ENCODE results near the gene RBM38. TPM values are rescaled to one million over a fixed set of nuclear protein-coding genes. Genes with fewer than 3 reads are reported as not detected.

RBM38 gene
- total and polyA plus RNA-seq, 2 donors from 2014 or later, result 16.8 to 18.0 TPM

GRCh38 chr20:57451431-57451794 is 60.2 kb downstream of the RBM38 start:
- no peaks in the 10 kb centered on the region for H3K36me3 ChIP-seq (ENCODE audit: control insufficient read depth in 2 of 3, insufficient read depth in 3 of 3, low read length in 3 of 3)
- H3K9me3 ChIP-seq (ENCODE audit: control insufficient read depth in 2 of 3, insufficient read depth in 1 of 3, low read length in 3 of 3), result no peaks in the 10 kb centered on the region
- no peak for FAIRE-seq
- H3K4me3 ChIP-seq (ENCODE audit: low read length in 3 of 3), result no peak overlapping the region
- H3K9ac ChIP-seq (ENCODE audit: low read length in 3 of 3), result no peak overlapping the region
- no peak overlapping the region for H3K27ac ChIP-seq (ENCODE audit: low read depth in 2 of 2, low read length in 2 of 2)
- intact Hi-C loops (cut with DNase I), result no loop called here
- no peak for TF ChIP-seq CTCF (IDR thresholded peaks at IDR 0.05; ENCODE audit: borderline replicate concordance, extremely low read depth, insufficient read depth)
- H3K4me1 ChIP-seq (ENCODE audit: control insufficient read depth in 2 of 3, insufficient read depth in 2 of 3, low read depth in 1 of 3, low read length in 3 of 3), result peaks cover 0 to 2% (median 0%) of the 10 kb centered on the region in 3 donors
- no peaks in the 10 kb centered on the region for H3K27me3 ChIP-seq (ENCODE audit: control insufficient read depth, insufficient read depth, low read length)
- no peak for DNase-seq

GRCh38 chr20:57451795-57452661 is 60.8 kb downstream of the RBM38 start:
- no peaks in the 10 kb centered on the region for H3K27me3 ChIP-seq (ENCODE audit: control insufficient read depth, insufficient read depth, low read length)
- H3K27ac ChIP-seq (ENCODE audit: low read depth in 2 of 2, low read length in 2 of 2), result no peak overlapping the region
- no peak for DNase-seq
- no peak overlapping the region for H3K4me3 ChIP-seq (ENCODE audit: low read length in 3 of 3)
- H3K4me1 ChIP-seq (ENCODE audit: control insufficient read depth in 2 of 3, insufficient read depth in 2 of 3, low read depth in 1 of 3, low read length in 3 of 3), result peaks cover 0 to 2% (median 0%) of the 10 kb centered on the region in 3 donors
- no peak for FAIRE-seq
- intact Hi-C loops (cut with DNase I), result no loop called here
- no peaks in the 10 kb centered on the region for H3K9me3 ChIP-seq (ENCODE audit: control insufficient read depth in 2 of 3, insufficient read depth in 1 of 3, low read length in 3 of 3)
- H3K9ac ChIP-seq (ENCODE audit: low read length in 3 of 3), result no peak overlapping the region
- TF ChIP-seq CTCF (IDR thresholded peaks at IDR 0.05; ENCODE audit: borderline replicate concordance, extremely low read depth, insufficient read depth), result no peak
- H3K36me3 ChIP-seq (ENCODE audit: control insufficient read depth in 2 of 3, insufficient read depth in 3 of 3, low read length in 3 of 3), result no peaks in the 10 kb centered on the region

- no peak overlapping the region for H3K4me3 ChIP-seq (ENCODE audit: low read length in 3 of 3)
- H3K9me3 ChIP-seq (ENCODE audit: control insufficient read depth in 2 of 3, insufficient read depth in 1 of 3, low read length in 3 of 3), result no peaks in the 10 kb centered on the region
- intact Hi-C loops (cut with DNase I), result no loop called here
- FAIRE-seq (no peak), DNase-seq (no peak)
- H3K9ac ChIP-seq (ENCODE audit: low read length in 3 of 3), result no peak overlapping the region
- no peak for TF ChIP-seq CTCF (IDR thresholded peaks at IDR 0.05; ENCODE audit: borderline replicate concordance, extremely low read depth, insufficient read depth)
- peaks cover 0 to 2% (median 0%) of the 10 kb centered on the region in 3 donors for H3K4me1 ChIP-seq (ENCODE audit: control insufficient read depth in 2 of 3, insufficient read depth in 2 of 3, low read depth in 1 of 3, low read length in 3 of 3)
- no peaks in the 10 kb centered on the region for H3K27me3 ChIP-seq (ENCODE audit: control insufficient read depth, insufficient read depth, low read length)
- no peaks in the 10 kb centered on the region for H3K36me3 ChIP-seq (ENCODE audit: control insufficient read depth in 2 of 3, insufficient read depth in 3 of 3, low read length in 3 of 3)
- H3K27ac ChIP-seq (ENCODE audit: low read depth in 2 of 2, low read length in 2 of 2), result no peak overlapping the region
Observed at GRCh38 chr20:57455386-57455785, 64.2 kb downstream of the RBM38 start.

Data from kidney (tissue), 14 donors.